NCI-H748 (cell line): ENCODE measurements around the gene LRRC4.

Experiments
- DNase-seq: peaks from one replicate; lab custom pipeline; 2025; ENCODE audit not compliant: unreplicated experiment; lab: John Stamatoyannopoulos, UW

Gene LRRC4

GRCh38 chr7:128008141-128008540 is 23.1 kb downstream of the LRRC4 start:
- no peak for DNase-seq

DNA sequence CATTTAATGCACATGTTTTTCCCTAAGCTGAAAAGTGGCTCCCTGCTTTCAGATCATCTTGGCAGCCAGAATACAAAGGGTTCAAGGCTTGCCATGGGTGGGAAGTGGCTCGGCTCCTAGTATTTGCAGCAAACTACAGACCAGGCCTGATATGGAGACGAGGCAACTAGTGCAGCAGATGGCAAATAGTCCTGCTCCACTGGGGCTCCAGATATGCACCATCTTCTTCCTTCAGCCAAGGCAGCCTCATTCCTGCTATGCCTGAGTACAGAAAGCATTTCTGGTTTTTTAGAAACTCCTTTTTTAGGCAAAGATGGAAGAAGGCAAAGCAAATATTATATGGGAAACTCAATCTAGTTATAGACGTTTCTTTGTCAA is 23.9 kb downstream of the LRRC4 start:
- no peak for DNase-seq

DNA sequence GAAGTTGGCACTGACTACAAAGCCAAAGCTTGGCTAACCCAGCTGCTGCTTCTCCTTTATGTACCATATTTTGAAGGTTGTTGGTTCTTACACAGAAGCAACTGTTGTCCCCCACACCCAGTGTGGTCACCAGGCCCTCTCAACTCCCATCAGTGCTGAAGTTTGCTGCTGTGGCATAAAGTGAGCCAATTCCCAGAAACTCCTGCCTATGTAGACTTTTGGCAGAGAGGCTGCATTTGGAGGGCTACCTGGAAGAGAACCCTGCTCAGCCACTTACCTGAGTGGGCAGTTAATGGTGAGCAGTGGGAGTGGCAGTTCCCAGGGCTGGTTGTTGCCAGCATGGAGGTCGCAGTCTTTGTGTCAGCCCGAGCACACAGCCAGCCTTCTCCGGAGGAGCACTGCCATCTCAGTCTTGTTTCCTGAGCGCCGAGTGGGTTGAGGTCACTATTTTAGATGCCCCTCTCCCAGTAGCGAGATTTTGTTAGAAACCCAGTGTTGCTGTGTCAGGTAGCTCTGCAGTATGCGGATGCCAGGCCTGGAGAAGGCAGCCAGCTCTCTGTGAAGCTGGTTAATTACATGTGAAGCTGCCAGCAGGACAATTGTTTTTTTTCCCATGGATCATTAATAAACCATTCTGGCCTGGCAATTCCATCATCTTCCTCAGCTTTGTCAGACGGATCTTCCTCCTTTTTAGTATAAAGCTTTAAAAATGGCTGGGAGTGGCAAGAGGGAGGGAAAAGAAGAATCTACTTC is 24.5 kb downstream of the LRRC4 start:
- no peak for DNase-seq

DNA sequence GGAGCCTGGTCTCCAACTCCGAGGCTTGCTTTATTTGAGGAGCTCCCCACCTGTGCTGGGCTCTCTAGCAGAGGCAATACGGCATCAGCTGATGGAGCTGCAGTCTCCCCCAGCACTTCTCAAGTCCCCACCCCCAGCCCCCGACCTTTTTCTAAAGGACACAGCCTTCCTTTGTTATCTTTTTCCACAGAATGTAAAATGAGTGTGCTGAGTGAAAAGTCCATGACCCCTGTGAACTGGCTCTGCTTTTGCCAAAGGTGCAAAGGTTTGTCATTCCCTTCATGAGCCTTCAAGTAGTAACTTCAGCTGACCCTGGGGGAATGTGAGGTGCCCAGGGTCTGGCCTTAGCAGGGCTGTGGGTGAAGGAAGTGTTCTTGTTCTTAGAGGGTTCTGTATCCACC is 25.5 kb downstream of the LRRC4 start:
- no peak for DNase-seq

DNA sequence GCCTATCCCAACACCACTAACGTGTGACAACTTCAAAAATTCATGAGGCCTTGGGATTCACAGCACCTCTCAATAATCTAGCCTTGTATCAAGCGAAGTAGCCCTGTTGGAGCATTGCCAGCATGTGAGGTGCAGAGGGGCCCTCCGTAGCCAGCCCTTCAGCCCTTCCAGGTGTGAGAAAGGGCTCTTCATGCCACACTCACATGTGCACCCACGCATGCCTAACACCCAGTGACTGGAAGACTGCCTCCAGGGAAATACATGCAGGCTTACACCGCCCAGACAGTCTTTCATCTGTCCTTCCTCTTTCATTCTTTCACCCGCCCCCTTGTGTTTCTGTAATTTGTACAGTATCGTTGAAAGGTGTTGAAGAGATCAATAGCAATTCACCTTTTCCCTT is 26.1 kb downstream of the LRRC4 start:
- DNase-seq, result no peak

- no peak for DNase-seq
Measured at GRCh38 chr7:128004623-128005022, 26.6 kb downstream of the LRRC4 start.

- DNase-seq, result no peak
Measured at GRCh38 chr7:128003787-128004186, 27.4 kb downstream of the LRRC4 start.

DNA sequence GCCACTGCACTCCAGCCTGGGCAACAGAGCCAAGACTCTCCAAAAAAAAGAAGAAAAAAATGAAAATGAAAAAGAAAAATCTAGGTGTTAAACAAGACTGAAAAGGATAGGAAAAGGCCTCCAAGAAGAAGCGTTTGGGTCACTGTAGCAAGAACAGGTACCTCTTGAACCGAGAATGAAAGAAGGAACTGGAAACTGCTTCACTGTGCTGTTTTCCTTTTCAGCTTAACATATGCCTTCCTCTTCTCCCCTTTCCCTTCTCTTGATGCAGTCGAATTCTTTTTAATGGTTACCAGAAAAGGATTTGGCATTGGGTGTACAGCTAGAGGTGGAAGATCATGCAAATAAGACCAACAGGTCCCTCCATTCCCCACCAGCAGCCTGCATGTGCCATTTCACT is 28.1 kb downstream of the LRRC4 start:
- DNase-seq, result no peak

DNA sequence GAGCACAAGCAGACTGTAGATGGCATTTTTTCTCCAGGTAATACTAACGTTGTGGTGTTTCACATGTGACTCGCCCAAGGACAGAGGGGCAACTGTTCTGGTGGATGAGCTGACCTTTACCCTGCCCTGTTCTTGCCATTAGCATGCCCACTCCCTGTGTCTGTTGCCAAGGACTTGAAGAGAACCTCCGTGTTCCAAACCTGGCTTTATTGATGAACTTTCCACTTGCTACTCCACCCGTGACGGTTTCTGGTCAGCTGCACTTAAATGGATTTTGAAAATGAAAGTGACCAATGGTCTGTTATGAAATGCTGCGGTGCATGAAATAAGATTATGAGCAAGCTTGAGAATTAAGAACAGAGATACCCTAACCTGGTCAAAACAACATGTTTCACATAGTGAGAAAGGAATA is 30.4 kb downstream of the LRRC4 start:
- DNase-seq, result no peak

GRCh38 chr7:128000048-128000447 is 31.2 kb downstream of the LRRC4 start:
- DNase-seq, result no peak

DNA sequence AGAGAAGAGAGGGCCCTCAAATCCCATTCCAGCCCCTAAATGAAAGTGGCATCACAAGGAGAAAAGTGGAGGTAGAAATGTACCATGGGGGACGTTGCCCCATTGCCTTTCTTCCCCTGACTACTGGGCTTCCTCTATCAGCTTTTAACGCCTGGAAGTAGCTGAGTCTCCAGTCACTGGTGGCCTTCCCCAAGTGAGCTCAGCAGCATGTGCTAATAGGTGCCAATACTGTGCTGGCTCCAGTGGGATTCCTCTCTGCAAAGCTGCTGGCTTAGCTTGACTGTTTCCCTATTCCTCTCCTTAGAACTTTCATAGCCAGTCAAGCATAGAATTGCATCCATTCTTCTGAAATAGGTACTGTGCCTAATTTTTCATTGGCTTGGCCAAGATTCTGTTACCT is 32.6 kb downstream of the LRRC4 start:
- no peak for DNase-seq

DNA sequence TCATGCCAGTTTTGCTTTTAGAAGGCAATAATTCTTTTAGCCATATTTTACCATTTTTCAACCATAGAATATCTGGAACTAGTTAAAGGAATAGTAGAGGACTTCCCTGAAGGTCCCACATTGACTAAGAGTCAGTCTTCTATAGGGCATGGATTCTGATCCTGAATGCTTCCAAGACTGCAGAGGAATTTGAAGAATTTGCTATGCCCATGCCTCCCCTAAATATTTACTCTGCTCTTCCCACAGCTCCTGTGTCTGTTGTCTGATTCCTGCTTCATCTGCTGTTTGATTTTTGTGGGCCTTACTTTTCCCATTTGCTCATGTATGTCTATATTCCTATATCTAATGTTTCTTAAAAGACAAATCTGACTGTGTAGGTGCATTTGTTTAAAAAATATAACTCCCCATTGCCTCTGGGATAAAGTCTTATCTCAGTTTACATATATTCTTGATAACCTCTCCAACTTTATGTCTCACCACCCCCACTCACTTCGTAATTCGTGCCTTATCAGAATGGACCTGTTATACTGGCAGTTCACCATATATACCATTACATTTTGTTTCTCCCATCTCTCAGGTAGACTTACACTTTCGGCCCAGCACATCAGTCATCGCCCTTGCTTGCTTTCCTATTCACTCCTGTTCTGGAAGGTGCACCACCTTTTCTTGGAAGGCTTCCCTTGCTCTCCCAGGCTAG is 33.9 kb downstream of the LRRC4 start:
- DNase-seq, result no peak

- DNase-seq, result no peak
Measured at GRCh38 chr7:127996253-127997071, 34.8 kb downstream of the LRRC4 start.

DNA sequence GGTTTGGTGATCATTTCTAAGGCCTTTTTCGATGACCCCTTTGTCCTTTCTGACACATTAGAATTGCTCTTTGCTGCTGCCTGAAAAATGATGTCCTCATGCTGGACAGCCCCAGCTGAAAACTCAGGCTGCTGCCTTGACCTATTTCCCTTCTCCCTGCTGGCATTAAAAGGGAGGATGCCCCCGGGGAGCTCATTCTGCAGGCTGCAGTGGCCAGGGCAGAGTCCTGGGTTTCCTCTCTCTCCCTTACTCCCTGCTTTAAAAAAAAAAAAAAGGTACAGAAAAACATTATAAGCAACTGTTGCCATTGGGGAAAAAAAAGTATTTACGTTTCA is 35.4 kb downstream of the LRRC4 start:
- no peak for DNase-seq

DNA sequence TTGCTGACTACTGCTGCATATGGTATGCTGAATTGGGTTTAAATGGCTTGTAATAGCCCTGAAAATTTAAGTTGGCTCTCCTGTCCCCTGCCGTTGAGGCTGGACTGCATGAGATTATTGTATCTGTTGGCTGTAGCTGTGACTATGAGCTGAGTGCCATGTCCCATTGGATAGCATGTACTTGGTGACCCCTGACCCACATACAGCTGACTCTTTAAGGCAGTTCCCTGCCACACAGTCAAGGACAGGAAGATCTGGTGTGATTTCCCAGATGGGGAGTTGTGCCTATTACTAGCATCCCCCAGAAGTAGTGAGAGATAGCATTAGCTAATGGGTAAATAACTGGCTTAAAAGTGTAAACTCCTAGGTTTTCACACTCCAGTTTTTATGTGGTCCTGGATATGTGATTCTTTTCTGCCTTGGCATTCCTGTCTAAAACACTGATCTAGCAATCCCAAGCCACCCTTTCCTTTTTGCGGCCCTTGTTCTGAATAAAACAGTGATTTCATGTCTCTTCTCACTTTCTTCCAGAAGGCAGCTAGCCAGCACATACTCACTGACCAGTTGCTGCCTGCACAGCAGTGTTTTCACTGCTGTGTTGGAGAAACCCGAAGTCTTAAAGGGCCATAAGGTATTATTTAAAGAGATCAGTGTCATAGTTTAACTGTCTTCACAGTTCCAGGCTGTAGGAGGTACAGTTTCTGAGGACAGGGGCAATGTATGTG is 35.9 kb downstream of the LRRC4 start:
- DNase-seq, result no peak

DNA sequence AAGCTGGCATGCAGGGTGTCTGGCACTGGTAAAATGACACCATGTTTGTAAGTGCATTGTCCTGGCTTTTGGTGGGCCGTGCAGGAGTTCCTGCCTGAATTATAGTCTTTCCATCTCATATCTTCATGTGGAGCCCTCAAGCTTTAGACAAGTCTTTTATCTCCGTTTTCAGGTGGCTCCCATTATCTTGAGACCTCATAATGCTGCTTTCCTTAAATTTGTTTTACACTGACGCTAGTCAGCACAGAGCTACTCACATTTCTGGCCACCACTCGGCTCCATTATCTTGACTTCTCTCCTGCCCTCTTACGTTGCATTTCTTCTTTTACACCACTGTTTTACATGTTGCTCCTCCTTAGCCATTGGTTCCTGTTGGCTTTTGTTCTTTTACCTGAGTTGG is 37.2 kb downstream of the LRRC4 start:
- DNase-seq, result no peak

GRCh38 chr7:127993317-127993716 is 37.9 kb downstream of the LRRC4 start:
- no peak for DNase-seq

DNA sequence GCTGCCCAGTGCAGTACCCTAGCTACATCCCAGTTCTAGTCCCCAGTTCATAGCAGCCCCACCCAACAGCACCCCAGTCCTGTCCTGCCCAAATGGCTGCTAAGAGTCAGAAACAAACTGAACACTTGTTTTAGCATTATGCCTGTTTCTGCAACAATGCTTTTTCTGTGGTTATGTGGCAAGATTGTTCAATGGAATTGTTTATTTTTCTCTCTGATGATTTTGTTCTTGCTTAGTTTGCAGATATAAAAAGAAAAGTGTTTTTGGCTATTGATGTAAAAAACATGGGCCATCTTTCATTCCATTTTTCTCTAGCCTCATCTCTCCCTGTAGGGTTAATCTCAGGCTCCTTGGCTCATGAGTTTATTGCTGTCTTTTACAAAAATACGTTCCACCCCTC is 42.5 kb downstream of the LRRC4 start:
- DNase-seq, result no peak

DNA sequence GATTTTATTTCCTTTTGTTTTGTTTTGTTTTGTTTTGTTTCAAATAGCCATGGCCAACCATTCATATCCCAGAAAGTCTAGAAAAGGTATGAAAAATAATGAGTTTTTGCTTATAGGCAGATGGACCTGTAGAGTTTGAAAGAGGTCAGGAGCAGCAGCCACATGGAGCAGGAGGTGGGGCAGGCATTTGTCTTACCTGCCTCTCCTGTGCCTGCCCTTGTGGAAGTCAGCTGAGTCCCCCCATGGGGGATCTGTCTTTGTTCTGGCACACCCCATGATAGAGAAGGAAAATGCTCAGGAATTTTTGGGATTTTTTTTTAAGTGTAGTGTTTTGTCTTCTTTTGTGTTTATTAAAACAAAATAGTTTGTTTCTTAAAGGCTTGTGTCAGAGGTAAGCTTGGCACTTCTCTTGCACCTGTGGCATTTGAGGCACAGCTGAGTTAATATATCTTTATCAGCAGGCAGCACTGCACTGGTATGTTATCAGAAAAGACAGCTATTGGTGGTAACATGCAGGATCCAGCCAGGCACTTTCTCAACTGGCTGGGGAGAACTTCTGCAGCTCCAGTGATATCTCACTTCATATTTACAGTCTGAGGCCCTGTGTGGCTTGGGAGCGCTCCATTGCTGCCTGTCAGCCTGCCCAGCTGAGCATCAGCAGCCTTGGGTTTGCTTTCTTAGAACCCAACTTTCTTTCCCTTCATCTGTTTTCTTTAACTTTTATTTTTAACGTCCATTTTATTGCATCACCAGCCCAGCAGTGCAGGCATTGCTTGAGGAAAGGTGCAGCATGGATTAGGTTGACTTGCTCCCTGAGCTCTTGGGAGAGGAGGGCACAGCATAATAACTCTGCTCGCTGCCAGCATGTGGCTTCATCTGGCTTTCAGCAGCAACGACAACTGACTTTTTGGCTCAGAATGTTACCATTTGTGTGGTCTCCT is 44.4 kb downstream of the LRRC4 start:
- no peak for DNase-seq

DNA sequence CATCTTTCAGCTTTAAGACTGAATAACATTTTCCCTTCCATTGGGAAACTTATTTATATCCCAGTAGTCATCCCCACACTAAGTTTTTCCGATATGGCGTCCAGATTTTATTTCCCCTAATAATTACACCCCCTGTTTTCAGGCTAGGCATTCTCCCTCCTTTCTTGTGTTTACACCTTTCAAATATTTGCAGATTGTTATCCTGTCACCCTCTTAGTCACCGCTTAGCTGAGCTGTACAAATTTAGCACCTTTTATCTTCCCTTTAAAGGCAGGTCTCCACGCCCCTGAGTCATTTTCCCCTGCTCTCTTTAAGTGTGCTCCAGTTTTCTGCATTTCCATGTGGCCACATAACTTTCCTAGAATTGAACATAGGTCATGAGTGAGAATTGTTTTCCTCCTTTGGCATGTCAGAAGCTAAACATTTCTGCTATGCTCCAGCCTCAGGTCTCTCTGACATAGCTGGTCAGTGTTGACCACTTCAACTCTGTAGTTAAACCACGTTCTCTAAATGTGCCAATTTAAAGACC is 47.4 kb downstream of the LRRC4 start:
- DNase-seq, result peak; percentile 27
